ENCODE results near the gene PDSS2.

PDSS2 gene

GRCh38 chr6:107209406-107210305, 249.7 kb downstream of the PDSS2 start:
- H3F3A ChIP-seq (ENCODE audit: low read depth) = no peaks in the 10 kb centered on the region; the same call in 1 of the 2 replicates
- H3K27me3 ChIP-seq (ENCODE audit: insufficient read depth, low read length, poor library complexity, severe bottlenecking) = no peaks in the 10 kb centered on the region
- H3K79me2 ChIP-seq (ENCODE audit: insufficient read depth, low read length) = no peaks in the 10 kb centered on the region
- no peak overlapping the region for H3K9ac ChIP-seq (ENCODE audit: low read depth, low read length, poor library complexity, severe bottlenecking)
- no peak overlapping the region for H3K4me3 ChIP-seq (ENCODE audit: low read length, poor library complexity, severe bottlenecking)
- H3K9me2 ChIP-seq (replicated peaks; ENCODE audit: low read depth, low read length) = no peaks in the 10 kb centered on the region
- TF ChIP-seq CTCF (conservative IDR thresholded peaks at IDR 0.05; ENCODE audit: low read length) (no peak), EZH2phosphoT487 (IDR thresholded peaks at IDR 0.05; ENCODE audit: borderline replicate concordance) (no peak)
- no peaks in the 10 kb centered on the region for H3K36me3 ChIP-seq (ENCODE audit: insufficient read depth, low read length)
- no peaks in the 10 kb centered on the region for H3K4me1 ChIP-seq (ENCODE audit: insufficient read depth, low read length, poor library complexity, severe bottlenecking)
- H2AFZ ChIP-seq (ENCODE audit: low read length) = no peak overlapping the region
- no peak overlapping the region for H3K4me2 ChIP-seq (ENCODE audit: low read depth, low read length, poor library complexity, severe bottlenecking)
- H3K9me3 ChIP-seq (ENCODE audit: insufficient read depth, low read depth, low read length) = no peaks in the 10 kb centered on the region
- H4K20me1 ChIP-seq (ENCODE audit: insufficient read depth, low read length, poor library complexity, severe bottlenecking) = no peaks in the 10 kb centered on the region

GRCh38 chr6:107207251-107207873, 252.0 kb downstream of the PDSS2 start:
- H3K79me2 ChIP-seq (ENCODE audit: insufficient read depth, low read length) = no peaks in the 10 kb centered on the region
- H3K4me1 ChIP-seq (ENCODE audit: insufficient read depth, low read length, poor library complexity, severe bottlenecking) = no peaks in the 10 kb centered on the region
- no peaks in the 10 kb centered on the region for H3K27me3 ChIP-seq (ENCODE audit: insufficient read depth, low read length, poor library complexity, severe bottlenecking)
- H4K20me1 ChIP-seq (ENCODE audit: insufficient read depth, low read length, poor library complexity, severe bottlenecking) = no peaks in the 10 kb centered on the region
- no peak overlapping the region for H3K4me2 ChIP-seq (ENCODE audit: low read depth, low read length, poor library complexity, severe bottlenecking)
- H3K9ac ChIP-seq (ENCODE audit: low read depth, low read length, poor library complexity, severe bottlenecking) = no peak overlapping the region
- H3F3A ChIP-seq (ENCODE audit: low read depth) = no peaks in the 10 kb centered on the region; the same call in 1 of the 2 replicates
- H3K9me2 ChIP-seq (replicated peaks; ENCODE audit: low read depth, low read length) = no peaks in the 10 kb centered on the region
- no peak overlapping the region for H2AFZ ChIP-seq (ENCODE audit: low read length)
- H3K36me3 ChIP-seq (ENCODE audit: insufficient read depth, low read length) = no peaks in the 10 kb centered on the region; the same call in 1 of the 2 replicates
- no peak for TF ChIP-seq EZH2phosphoT487 (IDR thresholded peaks at IDR 0.05; ENCODE audit: borderline replicate concordance)
- TF ChIP-seq CTCF (conservative IDR thresholded peaks at IDR 0.05; ENCODE audit: low read length) = no peak
- H3K4me3 ChIP-seq (ENCODE audit: low read length, poor library complexity, severe bottlenecking) = no peak overlapping the region
- no peaks in the 10 kb centered on the region; the same call in 1 of the 2 replicates for H3K9me3 ChIP-seq (ENCODE audit: insufficient read depth, low read depth, low read length)

GRCh38 chr6:107205058-107205998, 254.0 kb downstream of the PDSS2 start:
- H3K9me2 ChIP-seq (replicated peaks; ENCODE audit: low read depth, low read length) = no peaks in the 10 kb centered on the region
- TF ChIP-seq EZH2phosphoT487 (IDR thresholded peaks at IDR 0.05; ENCODE audit: borderline replicate concordance) (no peak), CTCF (conservative IDR thresholded peaks at IDR 0.05; ENCODE audit: low read length) (no peak)

More at GRCh38 chr6:107205058-107205998, 254.0 kb downstream of the PDSS2 start:
- Histone ChIP-seq H3K4me2 (ENCODE audit: low read depth, low read length, poor library complexity, severe bottlenecking) (no peak overlapping the region), H3K4me1 (ENCODE audit: insufficient read depth, low read length, poor library complexity, severe bottlenecking) (no peaks in the 10 kb centered on the region), H2AFZ (ENCODE audit: low read length) (no peak overlapping the region), H3K9me3 (ENCODE audit: insufficient read depth, low read depth, low read length) (no peaks in the 10 kb centered on the region; the same call in 1 of the 2 replicates), H4K20me1 (ENCODE audit: insufficient read depth, low read length, poor library complexity, severe bottlenecking) (no peaks in the 10 kb centered on the region), H3K79me2 (ENCODE audit: insufficient read depth, low read length) (no peaks in the 10 kb centered on the region), H3K27me3 (ENCODE audit: insufficient read depth, low read length, poor library complexity, severe bottlenecking) (no peaks in the 10 kb centered on the region), H3F3A (ENCODE audit: low read depth) (no peaks in the 10 kb centered on the region), H3K36me3 (ENCODE audit: insufficient read depth, low read length) (no peaks in the 10 kb centered on the region; the same call in 1 of the 2 replicates), H3K9ac (ENCODE audit: low read depth, low read length, poor library complexity, severe bottlenecking) (no peak overlapping the region), H3K4me3 (ENCODE audit: low read length, poor library complexity, severe bottlenecking) (no peak overlapping the region)
